Lung (tissue), 12 donors: ENCODE measurements around the gene GALNT16. TPM values are rescaled to one million over a fixed set of nuclear protein-coding genes. Genes with fewer than 3 reads are reported as not detected.
A peak's percentile ranks its signal among the peaks of the same experiment; 100 is the strongest.

Experiments used
- ATAC-seq: fragments of 200-7000 bp; cut with Tn5 transposase; one replicate; pipeline ENCODE4 v1.9.1; 2020; ENCODE audit warnings: moderate number of reproducible peaks; ENCODE audit not compliant: insufficient read depth, low FRiP score
- DNase-seq, 3 donors: peaks; one replicate each; pipeline ENCODE4 v3.0.0-alpha.2; 2013 to 2017
- H3K27ac ChIP-seq, 2 donors: one replicate each; pipeline ENCODE4 v1.5.1; 2013; ENCODE audit warnings: mild to moderate bottlenecking in 2 of 2, moderate library complexity in 2 of 2, control low read depth in 1 of 2, inconsistent platforms in 1 of 2, low read depth in 1 of 2, low read length in 1 of 2
- H3K27me3 ChIP-seq, 3 donors: one replicate each; pipeline ENCODE4 v1.5.1; 2013; ENCODE audit warnings: low read length in 2 of 3; ENCODE audit not compliant: control insufficient read depth in 3 of 3, insufficient read depth in 3 of 3
- H3K36me3 ChIP-seq, 4 donors: one replicate each; pipeline ENCODE4 v1.5.1; 2013; ENCODE audit warnings: low read length in 4 of 4, mild to moderate bottlenecking in 1 of 4, moderate library complexity in 1 of 4; ENCODE audit not compliant: control insufficient read depth in 4 of 4, insufficient read depth in 4 of 4
- H3K4me1 ChIP-seq, 5 donors: one replicate each; pipeline ENCODE4 v1.5.1; 2013; ENCODE audit warnings: low read length in 5 of 5, mild to moderate bottlenecking in 2 of 5, moderate library complexity in 1 of 5; ENCODE audit not compliant: control insufficient read depth in 5 of 5, insufficient read depth in 5 of 5
- H3K4me3 ChIP-seq: one replicate; pipeline ENCODE4 v1.5.1; 2013; ENCODE audit warnings: mild to moderate bottlenecking, control low read depth, moderate library complexity
- H3K9ac ChIP-seq, 2 donors: one replicate each; pipeline ENCODE4 v1.5.1; 2013; ENCODE audit warnings: low read length in 2 of 2, control low read depth in 1 of 2; ENCODE audit not compliant: insufficient read depth in 1 of 2
- H3K9me3 ChIP-seq, 4 donors: one replicate each; pipeline ENCODE4 v1.5.1; 2013; ENCODE audit warnings: low read length in 3 of 4, mild to moderate bottlenecking in 1 of 4, moderate library complexity in 1 of 4; ENCODE audit not compliant: control insufficient read depth in 4 of 4, insufficient read depth in 3 of 4
- WGBS, 2 donors: extraction: QIAGEN DNeasy Blood & Tissue Kit; methylation state at CpG; one replicate each; pipeline ENCODE4 v1.1.7; 2013; 5-methylcytosine and 5-hydroxymethylcytosine counted together
- polyA plus RNA-seq, 2 donors: library from polyadenylated mRNA; stranded (reverse); fragments of 200-250 nt; gene quantifications; one replicate each; pipeline ENCODE4 v1.2.1, GENCODE V29; 2013
- total RNA-seq, 2 donors: library from RNA; depleted of rRNA in 1 of 2; stranded (reverse); fragments of >200 nt in 1 of 2; gene quantifications; one replicate each; pipeline ENCODE4 v1.2.1, GENCODE V29; 2014 to 2021
- TF ChIP-seq, protein P1 (sequence below): IDR thresholded peaks from 2 replicates; pipeline ENCODE4 v1.5.1; 2012; ENCODE audit warnings: mild to moderate bottlenecking; ENCODE audit errors: control extremely low read depth, extremely low read depth
- donor health status: control.
- donor health status: control.
- donor health status: Bipolar disorder and iron deficiency.
- donor health status: healthy.
- donor health status: DM: yes; HTN: yes; CAD: no.

Gene GALNT16
- total and polyA plus RNA-seq, 4 donors, result 0.27 to 4.1 (median 1.4) TPM

DNA sequence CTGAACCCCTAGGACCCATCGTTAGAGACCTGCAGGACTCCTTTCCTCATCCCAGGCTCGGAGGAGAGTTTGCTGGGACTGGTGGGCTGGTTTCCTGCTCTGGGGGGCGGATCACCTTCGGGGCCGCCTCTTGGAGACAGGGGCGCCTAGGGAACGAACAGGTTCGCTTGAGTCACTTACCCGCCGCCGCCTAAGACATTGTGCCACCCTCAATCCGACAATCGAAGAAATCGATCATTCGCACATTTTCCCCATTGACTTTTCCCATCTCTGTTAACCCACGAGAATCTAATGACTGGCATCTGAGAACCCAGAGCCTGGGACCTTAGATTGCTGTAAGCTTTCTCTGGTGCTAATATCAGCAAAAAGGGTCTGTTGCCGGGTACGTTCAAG lies 138.9 kb downstream of the GALNT16 start:
- H3K27me3 ChIP-seq, result no peaks in the 10 kb centered on the region
- WGBS, 2 donors, result 1% methylated on average over 18 of the region's 18 CpGs
- DNase-seq (peak in 1 of 3 donors; percentile 12), ATAC-seq (no peak)
- TF ChIP-seq, protein P1, sequence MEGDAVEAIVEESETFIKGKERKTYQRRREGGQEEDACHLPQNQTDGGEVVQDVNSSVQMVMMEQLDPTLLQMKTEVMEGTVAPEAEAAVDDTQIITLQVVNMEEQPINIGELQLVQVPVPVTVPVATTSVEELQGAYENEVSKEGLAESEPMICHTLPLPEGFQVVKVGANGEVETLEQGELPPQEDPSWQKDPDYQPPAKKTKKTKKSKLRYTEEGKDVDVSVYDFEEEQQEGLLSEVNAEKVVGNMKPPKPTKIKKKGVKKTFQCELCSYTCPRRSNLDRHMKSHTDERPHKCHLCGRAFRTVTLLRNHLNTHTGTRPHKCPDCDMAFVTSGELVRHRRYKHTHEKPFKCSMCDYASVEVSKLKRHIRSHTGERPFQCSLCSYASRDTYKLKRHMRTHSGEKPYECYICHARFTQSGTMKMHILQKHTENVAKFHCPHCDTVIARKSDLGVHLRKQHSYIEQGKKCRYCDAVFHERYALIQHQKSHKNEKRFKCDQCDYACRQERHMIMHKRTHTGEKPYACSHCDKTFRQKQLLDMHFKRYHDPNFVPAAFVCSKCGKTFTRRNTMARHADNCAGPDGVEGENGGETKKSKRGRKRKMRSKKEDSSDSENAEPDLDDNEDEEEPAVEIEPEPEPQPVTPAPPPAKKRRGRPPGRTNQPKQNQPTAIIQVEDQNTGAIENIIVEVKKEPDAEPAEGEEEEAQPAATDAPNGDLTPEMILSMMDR, result no peak
- H3K36me3 ChIP-seq, result peaks cover 8 to 19% (median 10%) of the 10 kb centered on the region in 4 donors
- H3K9ac ChIP-seq, result peak overlapping the region; percentile 65 to 97
- peak overlapping the region; percentile 90 to 93 for H3K27ac ChIP-seq
- peaks cover 7 to 38% (median 18%) of the 10 kb centered on the region in 5 donors for H3K4me1 ChIP-seq
- peaks cover 0 to 1% (median 0%) of the 10 kb centered on the region in 4 donors for H3K9me3 ChIP-seq
- H3K4me3 ChIP-seq, result peak overlapping the region; percentile 99

DNA sequence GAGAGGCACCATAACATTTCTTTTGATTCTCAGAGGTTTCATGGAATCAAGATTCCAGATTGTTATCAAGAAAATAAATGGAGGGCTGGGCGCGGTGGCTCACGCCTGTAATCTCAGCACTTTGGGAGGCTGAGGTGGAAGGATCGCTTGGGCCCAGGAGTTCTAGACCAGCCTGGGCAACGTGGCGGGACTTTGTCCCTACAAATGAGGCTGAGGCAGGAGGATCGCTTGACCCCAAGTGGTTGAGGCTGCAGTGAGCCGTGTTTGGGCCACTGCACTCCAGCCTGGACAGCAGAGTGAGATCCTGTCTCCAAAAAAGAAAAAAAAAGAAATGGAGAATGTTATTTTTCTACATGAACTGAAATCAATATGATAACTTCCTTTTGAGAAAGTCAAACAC lies 139.8 kb downstream of the GALNT16 start:
- H3K9ac ChIP-seq, result peak overlapping the region in 1 of 2 donors; percentile 30
- H3K4me1 ChIP-seq, result peaks cover 7 to 38% (median 18%) of the 10 kb centered on the region in 5 donors

DNA sequence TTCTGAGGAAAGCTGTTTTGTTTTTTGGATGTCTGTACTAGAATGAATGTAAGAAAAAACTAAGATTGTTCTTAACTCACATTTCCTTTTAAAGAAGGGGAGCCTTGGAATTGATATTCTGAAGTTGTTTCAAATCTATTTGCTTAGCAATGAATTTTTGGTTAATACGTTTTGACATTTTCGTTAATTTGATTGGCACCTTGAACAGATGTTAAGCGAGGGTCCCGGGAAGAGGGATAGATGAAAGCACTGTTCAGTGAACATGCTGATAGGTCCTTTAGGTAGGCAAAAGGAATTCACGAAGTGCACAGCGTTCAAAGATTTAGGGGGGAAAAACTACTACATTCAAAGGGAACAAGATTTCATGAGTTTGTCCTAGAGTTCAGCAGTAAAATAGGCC lies 140.2 kb downstream of the GALNT16 start:
- WGBS, 2 donors, result 84 to 87% methylated on average over 6 of the region's 6 CpGs
- Histone ChIP-seq H3K9me3 (peaks cover 0 to 1% (median 0%) of the 10 kb centered on the region in 4 donors), H3K36me3 (peaks cover 3 to 20% (median 5%) of the 10 kb centered on the region in 4 donors), H3K9ac (peak overlapping the region in 1 of 2 donors; percentile 30), H3K27ac (no peak overlapping the region), H3K27me3 (no peaks in the 10 kb centered on the region), H3K4me3 (no peak overlapping the region), H3K4me1 (peaks cover 7 to 38% (median 18%) of the 10 kb centered on the region in 5 donors)
- TF ChIP-seq, protein P1, result no peak
- DNase-seq (no peak), ATAC-seq (no peak)

More for the DNA sequence above, 139.8 kb downstream of the GALNT16 start:
- Histone ChIP-seq H3K36me3 (peaks cover 6 to 18% (median 7%) of the 10 kb centered on the region in 4 donors), H3K27ac (no peak overlapping the region), H3K27me3 (no peaks in the 10 kb centered on the region), H3K4me3 (peak overlapping the region; percentile 13), H3K9me3 (peaks cover 0 to 1% (median 0%) of the 10 kb centered on the region in 4 donors)
- TF ChIP-seq, protein P1, result no peak
- DNase-seq (no peak), ATAC-seq (no peak)
- WGBS, 2 donors, result 91 to 94% methylated on average over 8 of the region's 8 CpGs

DNA sequence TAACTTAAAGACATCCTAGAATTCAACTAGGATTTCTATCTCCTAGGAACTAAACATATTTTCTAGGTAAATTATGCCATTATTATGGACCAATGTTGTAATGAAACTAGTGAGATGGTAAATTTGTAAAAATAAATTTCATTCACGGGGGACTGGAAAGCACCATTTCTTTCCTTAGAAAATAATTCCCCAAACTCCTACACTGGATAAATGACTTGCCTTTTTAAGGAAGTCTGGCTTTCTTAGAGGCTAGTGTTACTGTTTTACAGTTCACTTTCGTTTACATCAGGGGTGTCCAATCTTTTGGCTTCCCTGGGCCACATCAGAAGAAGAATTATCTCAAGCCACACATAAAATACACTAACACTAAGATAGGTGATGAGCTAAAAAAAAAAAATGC lies 141.9 kb downstream of the GALNT16 start:
- peaks cover 0 to 10% (median under 1%) of the 10 kb centered on the region in 4 donors for H3K36me3 ChIP-seq
- WGBS, 2 donors, result 79 to 85% methylated on average over 2 of the region's 2 CpGs
- H3K9me3 ChIP-seq, result peaks cover 0 to 1% (median 0%) of the 10 kb centered on the region in 4 donors
- no peak overlapping the region for H3K4me3 ChIP-seq
- peaks cover 7 to 35% (median 17%) of the 10 kb centered on the region in 5 donors for H3K4me1 ChIP-seq
- ATAC-seq (no peak), DNase-seq (no peak)
- H3K9ac ChIP-seq, result peak overlapping the region in 1 of 2 donors; percentile 4
- no peak overlapping the region for H3K27ac ChIP-seq
- no peaks in the 10 kb centered on the region for H3K27me3 ChIP-seq
- TF ChIP-seq, protein P1, result no peak
